HepG2 (cell line): ENCODE measurements around the gene IQCK. TPM values are rescaled to one million over a fixed set of nuclear protein-coding genes. Genes with fewer than 3 reads are reported as not detected.

Experiments used
- PREB ChIP-seq: sonication (generic); formaldehyde crosslinking; IDR thresholded peaks from 2 replicates; pipeline ENCODE4 v1.4.0; 2020; ENCODE audit warnings: missing genetic modification reagents
- SIN3A ChIP-seq: IDR thresholded peaks from 2 replicates; pipeline ENCODE4 v1.6.1; 2011; ENCODE audit warnings: low read depth, mild to moderate bottlenecking, control low read depth, low read length, borderline replicate concordance
- ZBTB40 ChIP-seq, 2 experiments: fragments of 450-650 bp in 1 of 2; sonication (generic) in 1 of 2; formaldehyde crosslinking in 1 of 2; IDR thresholded peaks; 2 replicates each; pipeline versions ENCODE4 v1.6.1 to v1.8.0; 2016 to 2022; ENCODE audit warnings: antibody characterized with exemption in 1 of 2, mild to moderate bottlenecking in 1 of 2, missing genetic modification reagents in 1 of 2
- ZNF740 ChIP-seq: sonication (generic); formaldehyde crosslinking; IDR thresholded peaks from 2 replicates; pipeline ENCODE4 v1.4.0; 2020; ENCODE audit warnings: missing genetic modification reagents
- polyA plus RNA-seq, 8 experiments: library from polyadenylated mRNA; depleted of rRNA in 3 of 8; stranded (reverse) in 7 of 8; unstranded in 1 of 8; fragments of >200 nt; fragmentation: Illumina TruSeq in 4 of 8; extraction: Trizol in 4 of 8; gene quantifications; 2 replicates each; pipeline versions ENCODE4 v1.2.1 to v1.2.3, GENCODE V29; 2011 to 2016; ENCODE audit warnings: low read depth in 4 of 8, missing spikeins in 1 of 8, mixed read lengths in 1 of 8; ENCODE audit not compliant: insufficient read depth in 1 of 8
- total RNA-seq, 5 experiments: library from RNA; depleted of rRNA; stranded (reverse); fragments of >200 nt; fragmentation: Illumina TruSeq; extraction: Trizol; gene quantifications; 2 replicates each; pipeline ENCODE4 v1.2.3, GENCODE V29; 2016; ENCODE audit warnings: low read depth in 1 of 5

Gene IQCK
- total and polyA plus RNA-seq, 2 of the 13 experiments (the other 11 are each of a cell fraction or from before 2014, with no cell fraction given), result 5.1 to 7.3 TPM

- no peak for TF ChIP-seq PREB
- TF ChIP-seq ZNF740, result no peak
- no peak for TF ChIP-seq SIN3A
- TF ChIP-seq ZBTB40 (IDR thresholded peaks at IDR 0.05), result no peak
- no peak for TF ChIP-seq ZBTB40 (CRISPR knock-in tag; IDR thresholded peaks at IDR 0.05)
- TF ChIP-seq, all 625 proteins: peak for 0
These were observed 4.9 kb downstream of the IQCK start (continued) for GRCh38 chr16:19722981-19723380.
